HG03045 (cell line): ENCODE data around the gene CDK9.

ENCODE experiments used
- ATAC-seq: cut with Tn5 transposase; IDR thresholded peaks from one replicate; pipeline ENCODE4 v1.9.1; 2021; ENCODE audit warnings: mild to moderate bottlenecking, moderate library complexity; ENCODE audit not compliant: unreplicated experiment

CDK9 gene

GRCh38 chr9:127801955-127802575 lies 16.2 kb downstream of the CDK9 start:
- ATAC-seq = no peak

- peak; percentile 73 for ATAC-seq
These were observed 17.0 kb downstream of the CDK9 start, which contains the start of gene FPGS for GRCh38 chr9:127802576-127803443. Gene FPGS (plus strand): TSS chr9:127802882. CDS start chr9:127802925, 43 bp downstream.

- no peak for ATAC-seq
These were observed 17.9 kb downstream of the CDK9 start for GRCh38 chr9:127803507-127804352.

- ATAC-seq = no peak
These were observed 19.8 kb downstream of the CDK9 start for GRCh38 chr9:127805620-127806019.

- no peak for ATAC-seq
These were observed 21.0 kb downstream of the CDK9 start for GRCh38 chr9:127806871-127807270.

- ATAC-seq = no peak
These were observed 22.6 kb downstream of the CDK9 start for GRCh38 chr9:127808347-127809001.

GRCh38 chr9:127809002-127809539 lies 23.2 kb downstream of the CDK9 start:
- no peak for ATAC-seq

- ATAC-seq = no peak
These were observed 23.9 kb downstream of the CDK9 start for GRCh38 chr9:127809540-127810377.

- ATAC-seq = no peak
These were observed 24.7 kb downstream of the CDK9 start for GRCh38 chr9:127810378-127811187.

GRCh38 chr9:127812011-127812410 lies 26.2 kb downstream of the CDK9 start:
- ATAC-seq = no peak

- ATAC-seq = no peak
These were observed 27.3 kb downstream of the CDK9 start for GRCh38 chr9:127812936-127813675.

GRCh38 chr9:127813686-127814226 lies 27.9 kb downstream of the CDK9 start:
- ATAC-seq = no peak

- no peak for ATAC-seq
These were observed 29.0 kb downstream of the CDK9 start for GRCh38 chr9:127814619-127815511.

- ATAC-seq = no peak
These were observed 29.9 kb downstream of the CDK9 start for GRCh38 chr9:127815512-127816361.

- ATAC-seq = no peak
These were observed 30.5 kb downstream of the CDK9 start for GRCh38 chr9:127816362-127816725.

- no peak for ATAC-seq
These were observed 30.9 kb downstream of the CDK9 start for GRCh38 chr9:127816728-127817127.
